ENCODE measurements around the gene THSD8.
A peak's percentile ranks its signal among the peaks of the same experiment; 100 is the strongest.
"Not testable (repeated sequence)": the region's sequence is repeated elsewhere in the genome, so short reads cannot be mapped to it uniquely, and the experiment has no call there.

THSD8 gene

GRCh38 chr19:12833738-12834565, 32.1 kb downstream of the THSD8 start:
- DNase-seq: no peak

GRCh38 chr19:12834566-12834943, 32.7 kb downstream of the THSD8 start, which contains the start of gene RTBDN:
TSS of gene RTBDN (minus strand) at chr19:12834579. CDS start at chr19:12829979, 4,600 bp downstream.
- DNase-seq: no peak

- DNase-seq: no peak
Measured at GRCh38 chr19:12834976-12835757, 33.3 kb downstream of the THSD8 start.

- no peak for DNase-seq
Measured at GRCh38 chr19:12836529-12836863, 34.6 kb downstream of the THSD8 start.

- no peak for DNase-seq
Measured at GRCh38 chr19:12837225-12837624, 35.4 kb downstream of the THSD8 start.

- DNase-seq: no peak
Measured at GRCh38 chr19:12838182-12838885, 36.5 kb downstream of the THSD8 start, which contains the start of gene MAST1. TSS of gene MAST1 (plus strand) at chr19:12838515. CDS start at chr19:12838573, 58 bp downstream.

GRCh38 chr19:12838886-12839756, 37.3 kb downstream of the THSD8 start:
- no peak for DNase-seq

- DNase-seq: no peak
Measured at GRCh38 chr19:12840091-12841079, 38.5 kb downstream of the THSD8 start.

- DNase-seq: no peak
Measured at GRCh38 chr19:12841094-12841493, 39.2 kb downstream of the THSD8 start.

GRCh38 chr19:12842511-12842910, 40.6 kb downstream of the THSD8 start:
- no peak for DNase-seq

- DNase-seq: no peak
Measured at GRCh38 chr19:12843328-12843727, 41.5 kb downstream of the THSD8 start.

GRCh38 chr19:12843999-12844732, 42.3 kb downstream of the THSD8 start:
- no peak for DNase-seq

GRCh38 chr19:12846613-12847012, 44.7 kb downstream of the THSD8 start:
- DNase-seq: not testable (repeated sequence)

- peak; percentile 88 for DNase-seq
Measured at GRCh38 chr19:12847159-12848139, 45.6 kb downstream of the THSD8 start.
